ENCODE data around the gene TPPP3.

The TPPP3 gene

GRCh38 chr16:67431775-67432505 lies 38.6 kb upstream of the TPPP3 start:
- Histone ChIP-seq H3K9me3 (ENCODE audit: control insufficient read depth, insufficient read depth, low read length) (no peaks in the 10 kb centered on the region), H3K36me3 (ENCODE audit: control insufficient read depth, insufficient read depth, low read length) (peaks cover 3% of the 10 kb centered on the region), H3K27me3 (ENCODE audit: control insufficient read depth, insufficient read depth, low read length) (peaks cover 19% of the 10 kb centered on the region), H3K9ac (ENCODE audit: low read depth, low read length) (peak overlapping the region; percentile 76), H3K4me3 (ENCODE audit: low read depth, low read length) (peak overlapping the region; percentile 81), H3K4me1 (ENCODE audit: control insufficient read depth, insufficient read depth, low read length) (peaks cover 16% of the 10 kb centered on the region)

- no peaks in the 10 kb centered on the region for H3K9me3 ChIP-seq (ENCODE audit: control insufficient read depth, insufficient read depth, low read length)
- peak within 1 kb of the TSS; percentile 38 for H3K9ac ChIP-seq (ENCODE audit: low read depth, low read length)
- H3K4me1 ChIP-seq (ENCODE audit: control insufficient read depth, insufficient read depth, low read length), result peaks cover 16% of the 10 kb centered on the region
- no peaks in the 10 kb centered on the region for H3K36me3 ChIP-seq (ENCODE audit: control insufficient read depth, insufficient read depth, low read length)
- peak within 1 kb of the TSS; percentile 81 for H3K4me3 ChIP-seq (ENCODE audit: low read depth, low read length)
- H3K27me3 ChIP-seq (ENCODE audit: control insufficient read depth, insufficient read depth, low read length), result peaks cover 21% of the 10 kb centered on the region
Observed at GRCh38 chr16:67430977-67431774, 37.9 kb upstream of the TPPP3 start, which contains the start of gene HSD11B2. Gene HSD11B2, plus strand, starts transcription at chr16:67431121. Its CDS starts 128 bp downstream, at chr16:67431249.

- no peaks in the 10 kb centered on the region for H3K9me3 ChIP-seq (ENCODE audit: control insufficient read depth, insufficient read depth, low read length)
- H3K27me3 ChIP-seq (ENCODE audit: control insufficient read depth, insufficient read depth, low read length), result peaks cover 21% of the 10 kb centered on the region
- H3K4me3 ChIP-seq (ENCODE audit: low read depth, low read length), result peak overlapping the region; percentile 66
- H3K4me1 ChIP-seq (ENCODE audit: control insufficient read depth, insufficient read depth, low read length), result peaks cover 21% of the 10 kb centered on the region
- H3K9ac ChIP-seq (ENCODE audit: low read depth, low read length), result peak overlapping the region; percentile 4
- no peaks in the 10 kb centered on the region for H3K36me3 ChIP-seq (ENCODE audit: control insufficient read depth, insufficient read depth, low read length)
Observed at GRCh38 chr16:67430504-67430976, 37.2 kb upstream of the TPPP3 start.

GRCh38 chr16:67429799-67430503 lies 36.7 kb upstream of the TPPP3 start:
- H3K4me3 ChIP-seq (ENCODE audit: low read depth, low read length), result peak overlapping the region; percentile 66
- no peaks in the 10 kb centered on the region for H3K36me3 ChIP-seq (ENCODE audit: control insufficient read depth, insufficient read depth, low read length)
- peaks cover 21% of the 10 kb centered on the region for H3K27me3 ChIP-seq (ENCODE audit: control insufficient read depth, insufficient read depth, low read length)
- H3K9ac ChIP-seq (ENCODE audit: low read depth, low read length), result peak overlapping the region; percentile 4
- no peaks in the 10 kb centered on the region for H3K9me3 ChIP-seq (ENCODE audit: control insufficient read depth, insufficient read depth, low read length)
- H3K4me1 ChIP-seq (ENCODE audit: control insufficient read depth, insufficient read depth, low read length), result peaks cover 27% of the 10 kb centered on the region

- Histone ChIP-seq H3K9ac (ENCODE audit: low read depth, low read length) (no peak overlapping the region), H3K4me1 (ENCODE audit: control insufficient read depth, insufficient read depth, low read length) (peaks cover 34% of the 10 kb centered on the region)
Observed at GRCh38 chr16:67429053-67429798, 35.9 kb upstream of the TPPP3 start.

GRCh38 chr16:67428146-67428731 lies 34.9 kb upstream of the TPPP3 start:
- Histone ChIP-seq H3K9me3 (ENCODE audit: control insufficient read depth, insufficient read depth, low read length) (no peaks in the 10 kb centered on the region), H3K4me1 (ENCODE audit: control insufficient read depth, insufficient read depth, low read length) (peaks cover 38% of the 10 kb centered on the region), H3K4me3 (ENCODE audit: low read depth, low read length) (no peak overlapping the region), H3K27me3 (ENCODE audit: control insufficient read depth, insufficient read depth, low read length) (peaks cover 21% of the 10 kb centered on the region), H3K36me3 (ENCODE audit: control insufficient read depth, insufficient read depth, low read length) (no peaks in the 10 kb centered on the region), H3K9ac (ENCODE audit: low read depth, low read length) (no peak overlapping the region)

More at GRCh38 chr16:67429053-67429798, 35.9 kb upstream of the TPPP3 start:
- H3K36me3 ChIP-seq (ENCODE audit: control insufficient read depth, insufficient read depth, low read length), result no peaks in the 10 kb centered on the region
- H3K9me3 ChIP-seq (ENCODE audit: control insufficient read depth, insufficient read depth, low read length), result no peaks in the 10 kb centered on the region
- peak overlapping the region; percentile 11 for H3K4me3 ChIP-seq (ENCODE audit: low read depth, low read length)
- peaks cover 21% of the 10 kb centered on the region for H3K27me3 ChIP-seq (ENCODE audit: control insufficient read depth, insufficient read depth, low read length)

GRCh38 chr16:67426950-67427349 lies 33.7 kb upstream of the TPPP3 start:
- peaks cover 35% of the 10 kb centered on the region for H3K4me1 ChIP-seq (ENCODE audit: control insufficient read depth, insufficient read depth, low read length)
- peaks cover 21% of the 10 kb centered on the region for H3K27me3 ChIP-seq (ENCODE audit: control insufficient read depth, insufficient read depth, low read length)
- H3K9ac ChIP-seq (ENCODE audit: low read depth, low read length), result no peak overlapping the region
- H3K9me3 ChIP-seq (ENCODE audit: control insufficient read depth, insufficient read depth, low read length), result no peaks in the 10 kb centered on the region
- no peaks in the 10 kb centered on the region for H3K36me3 ChIP-seq (ENCODE audit: control insufficient read depth, insufficient read depth, low read length)
- H3K4me3 ChIP-seq (ENCODE audit: low read depth, low read length), result no peak overlapping the region

- Histone ChIP-seq H3K9me3 (ENCODE audit: control insufficient read depth, insufficient read depth, low read length) (no peaks in the 10 kb centered on the region), H3K4me3 (ENCODE audit: low read depth, low read length) (peak overlapping the region; percentile 7), H3K36me3 (ENCODE audit: control insufficient read depth, insufficient read depth, low read length) (no peaks in the 10 kb centered on the region), H3K9ac (ENCODE audit: low read depth, low read length) (no peak overlapping the region), H3K4me1 (ENCODE audit: control insufficient read depth, insufficient read depth, low read length) (peaks cover 35% of the 10 kb centered on the region), H3K27me3 (ENCODE audit: control insufficient read depth, insufficient read depth, low read length) (peaks cover 21% of the 10 kb centered on the region)
Observed at GRCh38 chr16:67426022-67426421, 32.7 kb upstream of the TPPP3 start.

- Histone ChIP-seq H3K9me3 (ENCODE audit: control insufficient read depth, insufficient read depth, low read length) (no peaks in the 10 kb centered on the region), H3K9ac (ENCODE audit: low read depth, low read length) (no peak overlapping the region), H3K4me1 (ENCODE audit: control insufficient read depth, insufficient read depth, low read length) (peaks cover 35% of the 10 kb centered on the region), H3K4me3 (ENCODE audit: low read depth, low read length) (peak overlapping the region; percentile 7), H3K36me3 (ENCODE audit: control insufficient read depth, insufficient read depth, low read length) (no peaks in the 10 kb centered on the region), H3K27me3 (ENCODE audit: control insufficient read depth, insufficient read depth, low read length) (peaks cover 21% of the 10 kb centered on the region)
Observed at GRCh38 chr16:67425580-67425979, 32.3 kb upstream of the TPPP3 start.

- Histone ChIP-seq H3K9ac (ENCODE audit: low read depth, low read length) (no peak overlapping the region), H3K4me3 (ENCODE audit: low read depth, low read length) (peak overlapping the region; percentile 30), H3K4me1 (ENCODE audit: control insufficient read depth, insufficient read depth, low read length) (peaks cover 35% of the 10 kb centered on the region), H3K27me3 (ENCODE audit: control insufficient read depth, insufficient read depth, low read length) (peaks cover 19% of the 10 kb centered on the region), H3K9me3 (ENCODE audit: control insufficient read depth, insufficient read depth, low read length) (no peaks in the 10 kb centered on the region), H3K36me3 (ENCODE audit: control insufficient read depth, insufficient read depth, low read length) (no peaks in the 10 kb centered on the region)
Observed at GRCh38 chr16:67425061-67425460, 31.8 kb upstream of the TPPP3 start.

- no peak overlapping the region for H3K9ac ChIP-seq (ENCODE audit: low read depth, low read length)
- peaks cover 11% of the 10 kb centered on the region for H3K27me3 ChIP-seq (ENCODE audit: control insufficient read depth, insufficient read depth, low read length)
- H3K9me3 ChIP-seq (ENCODE audit: control insufficient read depth, insufficient read depth, low read length), result no peaks in the 10 kb centered on the region
- peaks cover 35% of the 10 kb centered on the region for H3K4me1 ChIP-seq (ENCODE audit: control insufficient read depth, insufficient read depth, low read length)
- peak overlapping the region; percentile 30 for H3K4me3 ChIP-seq (ENCODE audit: low read depth, low read length)
- H3K36me3 ChIP-seq (ENCODE audit: control insufficient read depth, insufficient read depth, low read length), result peaks cover 2% of the 10 kb centered on the region
Observed at GRCh38 chr16:67424261-67424615, 30.9 kb upstream of the TPPP3 start.
